Omental fat pad (tissue), 4 donors: ENCODE measurements around the gene MEAK7. TPM values are rescaled to one million over a fixed set of nuclear protein-coding genes. Genes with fewer than 3 reads are reported as not detected.
A peak's percentile ranks its signal among the peaks of the same experiment; 100 is the strongest.

Experiments
- ATAC-seq: fragments of 150-250 bp; one replicate; pipeline ENCODE4 v1.9.1; 2016; ENCODE audit warnings: mild to moderate bottlenecking, moderate library complexity; ENCODE audit not compliant: low FRiP score
- DNase-seq: peaks from one replicate; pipeline ENCODE4 v3.0.0-alpha.2; 2019; ENCODE audit warnings: low spot score
- total RNA-seq, 4 donors: library from RNA; depleted of rRNA; stranded (reverse); fragments of >200 nt; gene quantifications; one replicate each; pipeline ENCODE4 v1.1.0, GENCODE V29; 2016
- TF ChIP-seq, protein P1 (sequence below), 3 donors: fragments of 450-650 bp; IDR thresholded peaks; one replicate each; pipeline ENCODE4 v1.5.1; 2016 to 2017; ENCODE audit warnings: antibody characterized with exemption in 3 of 3, mild to moderate bottlenecking in 3 of 3, moderate library complexity in 2 of 3

Gene MEAK7
- total RNA-seq, 4 donors from 2014 or later, result 6.4 to 9.1 (median 8.4) TPM

DNA sequence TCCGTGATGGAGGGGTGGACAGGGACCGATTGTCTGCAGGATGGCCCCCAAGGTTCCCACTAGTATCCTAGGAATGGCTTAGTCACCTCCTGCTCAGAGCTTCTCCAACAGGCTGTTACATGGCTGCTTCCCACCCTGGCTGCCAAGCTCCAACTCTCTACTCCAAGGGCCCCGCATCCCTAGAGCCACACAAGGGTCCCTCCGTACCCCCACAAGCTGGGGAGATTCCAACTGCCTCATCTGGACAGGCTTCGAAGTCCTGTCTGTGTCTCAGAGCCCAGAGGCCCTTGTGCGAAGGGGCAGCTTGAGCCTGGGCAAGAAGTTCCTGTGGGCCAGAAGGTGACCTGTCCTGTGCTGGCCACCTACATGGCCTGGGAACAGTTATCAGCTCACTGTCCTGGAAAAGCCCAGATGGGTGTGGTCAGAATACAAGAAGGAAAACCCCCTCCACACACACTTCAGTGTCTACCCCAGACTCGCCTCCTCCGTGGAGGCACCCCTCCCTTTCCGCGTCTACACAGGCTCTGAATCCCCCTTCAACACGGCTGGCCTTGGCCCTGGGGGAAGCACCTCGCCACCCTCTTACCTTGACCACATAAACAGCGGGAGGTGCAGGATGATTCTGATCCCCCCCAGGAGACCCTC lies 586 bp downstream of the MEAK7 start:
- ATAC-seq (peak; percentile 8), DNase-seq (no peak)
- TF ChIP-seq, protein P1, sequence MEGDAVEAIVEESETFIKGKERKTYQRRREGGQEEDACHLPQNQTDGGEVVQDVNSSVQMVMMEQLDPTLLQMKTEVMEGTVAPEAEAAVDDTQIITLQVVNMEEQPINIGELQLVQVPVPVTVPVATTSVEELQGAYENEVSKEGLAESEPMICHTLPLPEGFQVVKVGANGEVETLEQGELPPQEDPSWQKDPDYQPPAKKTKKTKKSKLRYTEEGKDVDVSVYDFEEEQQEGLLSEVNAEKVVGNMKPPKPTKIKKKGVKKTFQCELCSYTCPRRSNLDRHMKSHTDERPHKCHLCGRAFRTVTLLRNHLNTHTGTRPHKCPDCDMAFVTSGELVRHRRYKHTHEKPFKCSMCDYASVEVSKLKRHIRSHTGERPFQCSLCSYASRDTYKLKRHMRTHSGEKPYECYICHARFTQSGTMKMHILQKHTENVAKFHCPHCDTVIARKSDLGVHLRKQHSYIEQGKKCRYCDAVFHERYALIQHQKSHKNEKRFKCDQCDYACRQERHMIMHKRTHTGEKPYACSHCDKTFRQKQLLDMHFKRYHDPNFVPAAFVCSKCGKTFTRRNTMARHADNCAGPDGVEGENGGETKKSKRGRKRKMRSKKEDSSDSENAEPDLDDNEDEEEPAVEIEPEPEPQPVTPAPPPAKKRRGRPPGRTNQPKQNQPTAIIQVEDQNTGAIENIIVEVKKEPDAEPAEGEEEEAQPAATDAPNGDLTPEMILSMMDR (IDR thresholded peaks at IDR 0.05), result no peak

DNA sequence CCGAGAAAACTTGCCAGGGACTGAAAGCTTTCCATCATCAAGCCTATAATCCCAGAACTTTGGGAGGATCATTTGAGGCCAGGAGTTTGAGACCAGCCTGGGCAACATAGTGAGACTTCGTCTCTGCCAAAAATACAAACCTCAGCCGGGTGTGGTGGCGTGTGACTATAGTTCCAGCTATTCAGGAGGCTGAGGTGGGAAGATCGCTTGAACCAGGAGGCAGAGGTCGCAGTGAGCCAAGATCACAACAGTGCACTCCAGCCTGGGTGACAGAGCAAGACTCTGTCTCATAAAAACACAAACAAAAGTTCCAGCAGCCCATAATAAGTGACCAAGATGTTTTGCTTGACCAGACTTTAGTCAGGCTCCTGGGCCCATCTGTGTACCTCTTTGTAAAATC lies 1.9 kb downstream of the MEAK7 start:
- DNase-seq, result no peak
- no peak for ATAC-seq
- TF ChIP-seq, protein P1 (IDR thresholded peaks at IDR 0.05), result no peak

DNA sequence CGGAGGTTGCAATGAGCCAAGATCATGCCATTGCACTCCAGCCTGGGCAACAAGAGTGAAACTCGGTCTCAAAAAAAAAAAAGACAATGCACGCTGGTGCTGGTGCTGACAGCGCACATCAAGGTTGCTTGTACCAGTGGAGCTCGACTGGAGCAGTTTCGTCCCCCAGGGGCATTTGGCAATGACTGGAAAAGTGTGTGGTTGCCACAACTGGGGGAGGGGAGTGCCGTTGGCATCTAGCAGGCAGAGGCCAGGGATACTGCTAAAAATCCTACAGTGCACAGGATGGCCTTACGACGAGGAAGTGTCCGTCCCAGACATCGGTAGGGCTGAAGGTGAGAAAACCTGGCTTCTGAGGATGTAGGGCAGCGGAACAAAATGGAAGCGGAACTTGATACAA lies 2.4 kb downstream of the MEAK7 start:
- TF ChIP-seq, protein P1 (IDR thresholded peaks at IDR 0.05), result no peak
- ATAC-seq (no peak), DNase-seq (no peak)

DNA sequence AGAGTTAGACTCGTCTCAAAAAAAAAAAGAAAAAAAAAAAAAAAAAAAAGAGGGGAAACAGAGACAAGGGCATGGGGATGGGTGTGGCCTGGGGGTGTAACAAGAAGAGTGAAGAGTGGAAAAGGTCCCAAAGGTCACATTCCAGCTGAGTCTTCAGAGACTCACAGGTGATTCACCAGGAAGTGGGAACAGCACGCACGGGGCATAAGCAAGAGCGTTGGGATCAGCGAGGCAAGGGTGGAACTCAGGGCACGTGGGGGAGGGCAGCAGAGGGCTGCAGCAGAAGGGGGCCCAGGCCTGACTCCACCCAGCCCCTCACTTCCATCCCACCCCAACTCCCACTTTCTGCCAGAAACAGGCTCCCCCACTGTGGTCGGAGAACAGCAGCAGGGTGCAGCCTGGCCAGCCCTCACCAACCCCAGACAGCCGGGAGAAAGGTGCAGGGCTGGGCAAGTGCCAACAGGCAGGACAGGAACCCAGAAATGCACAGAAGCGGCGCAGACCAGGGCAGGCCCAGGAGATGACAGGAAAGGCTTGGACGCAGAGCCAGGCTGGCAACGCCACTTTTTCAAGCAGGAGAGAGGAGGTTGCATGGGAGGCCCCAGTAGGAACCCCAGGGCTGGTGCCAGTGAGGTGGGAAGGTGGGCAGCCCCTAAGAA lies 3.3 kb downstream of the MEAK7 start:
- ATAC-seq, result no peak
- DNase-seq, result no peak
- TF ChIP-seq, protein P1 (IDR thresholded peaks at IDR 0.05), result no peak

DNA sequence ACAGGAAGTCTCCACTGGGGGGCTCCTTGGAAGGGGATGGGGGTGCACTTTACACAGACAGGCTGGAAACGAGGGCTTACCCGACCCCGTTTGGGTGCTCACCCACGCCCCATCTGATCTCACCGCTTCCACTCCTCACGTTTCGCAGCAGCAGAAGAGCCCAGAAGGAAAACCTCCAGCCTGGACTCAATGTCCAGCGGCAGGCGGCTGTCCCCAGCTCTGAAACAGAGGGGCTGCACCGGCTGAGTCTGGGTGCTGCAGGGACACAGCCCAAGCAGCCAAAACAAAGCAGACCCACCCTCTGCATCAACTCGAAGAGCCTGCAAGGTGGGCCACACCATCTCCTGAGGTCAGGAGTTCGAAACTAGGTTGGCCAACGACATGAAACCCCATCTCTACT lies 3.9 kb downstream of the MEAK7 start:
- DNase-seq (no peak), ATAC-seq (no peak)
- TF ChIP-seq, protein P1 (IDR thresholded peaks at IDR 0.05), result no peak

DNA sequence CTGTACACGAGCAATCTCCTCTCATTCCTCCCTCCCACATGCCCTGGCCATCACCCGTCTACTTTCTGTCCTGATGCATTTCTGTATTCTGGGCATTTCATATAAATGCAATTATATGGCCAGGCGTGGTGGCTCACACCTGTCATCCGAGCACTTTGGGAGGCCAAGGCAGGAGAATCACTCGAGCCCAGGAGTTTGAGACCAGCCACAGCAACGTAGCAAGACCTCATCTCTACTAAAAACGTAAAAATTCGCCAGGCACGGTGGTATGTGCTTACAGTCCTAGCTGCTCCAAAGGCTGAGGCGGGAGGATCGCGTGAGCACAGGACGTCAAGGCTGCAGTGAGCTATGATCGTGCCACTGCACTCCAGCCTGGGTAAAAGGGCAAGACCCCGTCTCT lies 4.8 kb downstream of the MEAK7 start:
- TF ChIP-seq, protein P1 (IDR thresholded peaks at IDR 0.05), result no peak
- no peak for DNase-seq
- ATAC-seq, result no peak
